K562 (cell line): ENCODE results near the gene CEMIP. TPM values are rescaled to one million over a fixed set of nuclear protein-coding genes. Genes with fewer than 3 reads are reported as not detected.

Experiments used
- ATAC-seq: fragments of 200-7000 bp; cut with Tn5 transposase; 3 replicates; pipeline ENCODE4 v1.9.1; 2020; ENCODE audit warnings: moderate library complexity
- BruUV-seq: library from RNA; stranded (reverse); fragments of 400-500 nt; replicated peaks from 2 replicates; lab custom pipeline; 2021; lab: Mats Ljungman, UMichigan
- CTCF ChIA-PET: fragments of 300-600 bp; formaldehyde crosslinking; extraction: SDS; loops from one replicate; lab custom pipeline; 2021; ENCODE audit warnings: low intra/inter-chr PET ratio; lab: Yijun Ruan, JAX
- POLR2A ChIA-PET: fragments of 300-600, 350-650 bp; sonication (Branson Sonifier 250); formaldehyde crosslinking; extraction: SDS; loops from one replicate; lab custom pipeline; 2021; ENCODE audit warnings: antibody characterized with exemption, inconsistent platforms; lab: Yijun Ruan, JAX
- DNase-seq, 4 experiments: peaks; one replicate each; pipeline versions ENCODE4 v3.0.0 to v3.0.0-alpha.2; 2011 to 2018; ENCODE audit warnings: low spot score in 3 of 4, mixed read lengths in 3 of 4; ENCODE audit errors: extremely low read depth in 1 of 4
- FAIRE-seq: peaks from 2 replicates; lab custom pipeline; 2011; peaks lifted over from hg19 to GRCh38; lab: Jason Lieb, UNC
- H2AFZ ChIP-seq: 2 replicates; pipeline ENCODE4 v1.6.0; 2011; ENCODE audit warnings: low read depth, low read length, control low read depth, inconsistent platforms
- H3K27ac ChIP-seq: fragments of 200-600 bp; 3 replicates; pipeline ENCODE4 v1.8.0; 2011; ENCODE audit warnings: low read depth, mild to moderate bottlenecking, control low read depth, inconsistent platforms, low read length, moderate library complexity, mixed read lengths; ENCODE audit errors: extremely low read depth
- H3K27me3 ChIP-seq, 2 experiments: fragments of 300-600 bp in 1 of 2; 2 replicates in 1 of 2; 3 replicates in 1 of 2; pipeline versions ENCODE4 v1.6.0 to v1.8.0; 2011; ENCODE audit warnings: inconsistent platforms in 2 of 2, low read length in 2 of 2, mild to moderate bottlenecking in 1 of 2, mixed read lengths in 1 of 2, moderate library complexity in 1 of 2; ENCODE audit not compliant: control insufficient read depth in 2 of 2, insufficient read depth in 2 of 2
- H3K36me3 ChIP-seq: fragments of 300-600 bp; 3 replicates; pipeline ENCODE4 v1.8.0; 2011; ENCODE audit warnings: mild to moderate bottlenecking, low read length, inconsistent platforms; ENCODE audit not compliant: control insufficient read depth, insufficient read depth
- H3K4me1 ChIP-seq, 2 experiments: fragments of 200-600 bp in 1 of 2; replicated peaks in 1 of 2; 2 replicates in 1 of 2; 3 replicates in 1 of 2; pipeline versions ENCODE4 v1.5.1 to v1.8.0; 2011; ENCODE audit warnings: inconsistent platforms in 2 of 2, low read length in 2 of 2, mild to moderate bottlenecking in 1 of 2, mixed read lengths in 1 of 2, moderate library complexity in 1 of 2; ENCODE audit not compliant: control insufficient read depth in 2 of 2, insufficient read depth in 2 of 2
- H3K4me2 ChIP-seq: 2 replicates; pipeline ENCODE4 v1.6.1; 2011; ENCODE audit warnings: low read length, control low read depth, inconsistent platforms, mixed read lengths; ENCODE audit not compliant: insufficient read depth
- H3K4me3 ChIP-seq: fragments of 200-600 bp; sonication (generic), shearing (Covaris generic); 2 replicates; pipeline ENCODE4 v1.5.1; 2016; ENCODE audit warnings: control low read depth, inconsistent platforms
- H3K79me2 ChIP-seq: fragments of 200-600 bp; 3 replicates; pipeline ENCODE4 v1.8.0; 2011; ENCODE audit warnings: low read length, inconsistent platforms; ENCODE audit not compliant: control insufficient read depth, insufficient read depth
- H3K9ac ChIP-seq, 2 experiments: 2 replicates each; pipeline versions ENCODE4 v1.6.0 to v1.6.1; 2011; ENCODE audit warnings: low read depth in 2 of 2, low read length in 2 of 2, control low read depth in 1 of 2, inconsistent platforms in 1 of 2, mild to moderate bottlenecking in 1 of 2, mixed read lengths in 1 of 2; ENCODE audit not compliant: insufficient read depth in 1 of 2
- H3K9me1 ChIP-seq: one replicate; pipeline ENCODE4 v1.6.0; 2011; ENCODE audit warnings: inconsistent platforms, mild to moderate bottlenecking, low read length, moderate library complexity; ENCODE audit not compliant: control insufficient read depth, insufficient read depth
- H3K9me3 ChIP-seq: replicated peaks from 2 replicates; pipeline ENCODE4 v1.5.1; 2011; ENCODE audit warnings: low read depth, low read length, inconsistent platforms; ENCODE audit not compliant: control insufficient read depth, insufficient read depth
- H4K20me1 ChIP-seq: replicated peaks from 2 replicates; pipeline ENCODE4 v1.6.1; 2011; ENCODE audit warnings: low read length, inconsistent platforms, mixed read lengths; ENCODE audit not compliant: control insufficient read depth, insufficient read depth
- ASH1L ChIP-seq: fragments of 450-650 bp; IDR thresholded peaks from 2 replicates; pipeline ENCODE4 v1.6.1; 2018; ENCODE audit warnings: borderline replicate concordance, mild to moderate bottlenecking, low read depth; ENCODE audit not compliant: partially characterized antibody
- CHD2 ChIP-seq: IDR thresholded peaks from 2 replicates; pipeline ENCODE4 v1.6.1; 2011; ENCODE audit warnings: low read depth, low read length
- HDAC6 ChIP-seq: IDR thresholded peaks from 2 replicates; pipeline ENCODE4 v1.6.1; 2012; ENCODE audit warnings: low read depth, mild to moderate bottlenecking, control low read depth, inconsistent platforms, low read length, moderate library complexity
- KDM1A ChIP-seq, 2 experiments: fragments of 450-650 bp; IDR thresholded peaks; 2 replicates each; pipeline ENCODE4 v1.6.1; 2016; ENCODE audit warnings: mild to moderate bottlenecking in 2 of 2
- NFXL1 ChIP-seq: fragments of 450-650 bp; formaldehyde crosslinking; IDR thresholded peaks from 2 replicates; pipeline ENCODE4 v1.4.0; 2021; ENCODE audit warnings: mild to moderate bottlenecking
- RBM22 ChIP-seq: fragments of 200-400 bp; formaldehyde crosslinking; IDR thresholded peaks from 2 replicates; pipeline ENCODE4 v1.6.1; 2018; ENCODE audit warnings: low read length, low read depth; ENCODE audit not compliant: poor library complexity, severe bottlenecking
- TEAD4 ChIP-seq, 2 experiments: sonication (generic) in 1 of 2; formaldehyde crosslinking in 1 of 2; IDR thresholded peaks; 2 replicates each; pipeline versions ENCODE4 v1.6.1 to v1.8.0; 2012 to 2022; ENCODE audit warnings: borderline replicate concordance in 1 of 2, inconsistent platforms in 1 of 2, low read length in 1 of 2, mild to moderate bottlenecking in 1 of 2, missing genetic modification reagents in 1 of 2
- TFAP4 ChIP-seq: sonication (generic); formaldehyde crosslinking; IDR thresholded peaks from 2 replicates; pipeline ENCODE4 v1.8.0; 2022; ENCODE audit warnings: missing genetic modification reagents, mild to moderate bottlenecking, moderate library complexity, borderline replicate concordance
- ZFP30 ChIP-seq: fragments of 250-450 bp; sonication (Bioruptor Pico); IDR thresholded peaks from 2 replicates; pipeline ENCODE4 v1.8.0; 2022; ENCODE audit warnings: moderate library complexity, mild to moderate bottlenecking, inconsistent platforms, borderline replicate concordance
- ZNF707 ChIP-seq: fragments of 250-450 bp; sonication (Bioruptor Pico); conservative IDR thresholded peaks from 2 replicates; pipeline ENCODE4 v1.8.0; 2022; ENCODE audit warnings: inconsistent platforms, mild to moderate bottlenecking, moderate library complexity
- WGBS: fragments of 100-300 bp; shearing (Covaris generic); methylation state at CpG from one replicate; pipeline ENCODE4 v1.1.6; 2016; ENCODE audit warnings: low coverage, mixed read lengths; ENCODE audit not compliant: insufficient coverage; ENCODE audit errors: missing lambda C conversion rate; 5-methylcytosine and 5-hydroxymethylcytosine counted together
- in situ Hi-C: fragments of 300-500 bp; cut with MboI; formaldehyde crosslinking; loops from 4 replicates; pipeline ENCODE4 v1.15.0; 2018; ENCODE audit warnings: inconsistent platforms, mixed read lengths
- intact Hi-C: fragments of 100-400 bp; cut with micrococcal nuclease; formaldehyde crosslinking; loops from 2 replicates; pipeline ENCODE4 v1.14.2; 2022
- polyA plus RNA-seq, 8 experiments: library from polyadenylated mRNA; depleted of rRNA in 4 of 8; stranded (reverse) in 5 of 8; unstranded in 3 of 8; fragments of >200 nt; fragmentation: Nextera tagmentation in 2 of 8; fragmentation: Illumina TruSeq in 1 of 8; extraction: Ambion mirVana in 2 of 8; extraction: Trizol in 1 of 8; gene quantifications; 2 replicates each; pipeline versions ENCODE4 v1.2.1 to v1.2.3, GENCODE V29; 2011 to 2014; ENCODE audit warnings: inconsistent platforms in 1 of 8, missing spikeins in 1 of 8
- total RNA-seq, 7 experiments: library from RNA; depleted of rRNA in 6 of 7; stranded (reverse); fragments of >200 nt in 6 of 7; fragmentation: Illumina TruSeq in 2 of 7; extraction: Trizol in 2 of 7; gene quantifications; 2 replicates each; pipeline versions ENCODE4 v1.2.1 to v1.2.3, GENCODE V29; 2011 to 2021; ENCODE audit warnings: low replicate concordance in 1 of 7
- TF ChIP-seq, protein P1 (sequence below): IDR thresholded peaks from 2 replicates; pipeline ENCODE4 v1.6.1; 2011; ENCODE audit not compliant: insufficient read length; ENCODE audit errors: extremely low read depth
- TF ChIP-seq, protein P2 (sequence below): fragments of 450-650 bp; IDR thresholded peaks from 2 replicates; pipeline ENCODE4 v1.6.1; 2018; ENCODE audit not compliant: partially characterized antibody

Gene CEMIP
- total and polyA plus RNA-seq, 9 of the 15 experiments (the other 6 are each of a cell fraction or from before 2014, with no cell fraction given), result 0.33 TPM; not detected in 8

DNA sequence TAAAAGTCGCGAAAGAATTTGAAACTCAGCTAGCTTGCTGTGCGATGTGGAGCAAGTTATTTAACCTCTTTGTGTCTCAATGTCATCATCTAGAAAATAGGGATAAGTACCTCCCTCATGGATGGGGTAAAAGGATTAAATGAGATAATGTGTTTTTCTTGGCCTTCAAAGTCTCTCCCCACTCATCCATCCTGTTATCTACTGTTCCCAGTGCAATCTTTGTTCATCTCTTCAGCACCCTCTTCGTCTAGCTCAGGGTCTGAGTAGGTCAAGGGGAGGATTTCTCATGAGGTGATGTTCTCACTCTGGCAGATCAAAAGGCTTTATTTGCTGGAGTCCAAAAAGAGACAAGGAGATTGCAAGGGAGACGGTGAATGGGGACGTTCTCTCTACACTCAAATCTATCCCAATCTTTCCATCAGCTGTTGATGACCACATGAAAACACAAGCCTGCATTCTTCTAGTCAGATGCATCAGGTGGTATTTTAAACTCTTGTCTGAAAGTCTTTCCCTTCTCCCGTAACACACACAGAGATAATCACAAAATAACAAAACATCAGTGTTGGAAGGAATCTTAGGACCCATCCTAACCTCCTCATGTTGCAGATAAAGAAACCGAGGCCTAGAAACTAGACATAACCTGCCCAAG is 209.1 kb downstream of the CEMIP start:
- Histone ChIP-seq H2AFZ (no peak overlapping the region), H3K27ac (peak overlapping the region; percentile 67; the same call in 2 of the 3 replicates), H3K36me3 (peaks cover 33% of the 10 kb centered on the region), H3K4me2 (peak overlapping the region; percentile 98), H4K20me1 (peaks cover 16% of the 10 kb centered on the region), H3K27me3 (no peaks in the 10 kb centered on the region), H3K9ac (peak overlapping the region; percentile 59 to 72; a peak in 3 of 4 replicates), H3K9me1 (no peaks in the 10 kb centered on the region), H3K4me1 (peaks cover 10 to 43% of the 10 kb centered on the region in 2 experiments), H3K4me3 (peak overlapping the region; percentile 65), H3K9me3 (no peaks in the 10 kb centered on the region), H3K79me2 (peaks cover 61% of the 10 kb centered on the region)
- TSS peak; percentile 60 for BruUV-seq
- POLR2A ChIA-PET, result interaction anchor here (1.1 to 1.3 kb wide), 4 partner anchors 10 to 99 kb away, joined by 3 to 5 read pairs (median 4); no protein-coding TSS in a partner anchor
- intact Hi-C loops (loop anchor here (5.0 to 10.0 kb wide), 2 partner anchors 174 to 337 kb away; partner anchors contain the start of gene STARD5), in situ Hi-C loops (no loop called here)
- FAIRE-seq (peak; percentile 59), DNase-seq (peak in 2 of 4 experiments; percentile 42 to 63), ATAC-seq (no peak)
- CTCF ChIA-PET, result no interaction called here
- WGBS, result 6% methylated on average over 8 of the region's 8 CpGs
- TF ChIP-seq HDAC6, result no peak
- TF ChIP-seq, protein P1, sequence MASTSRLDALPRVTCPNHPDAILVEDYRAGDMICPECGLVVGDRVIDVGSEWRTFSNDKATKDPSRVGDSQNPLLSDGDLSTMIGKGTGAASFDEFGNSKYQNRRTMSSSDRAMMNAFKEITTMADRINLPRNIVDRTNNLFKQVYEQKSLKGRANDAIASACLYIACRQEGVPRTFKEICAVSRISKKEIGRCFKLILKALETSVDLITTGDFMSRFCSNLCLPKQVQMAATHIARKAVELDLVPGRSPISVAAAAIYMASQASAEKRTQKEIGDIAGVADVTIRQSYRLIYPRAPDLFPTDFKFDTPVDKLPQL, result no peak
- peak; percentile 33; the same call in 1 of the 2 replicates for TF ChIP-seq TFAP4 (CRISPR knock-in tag)
- TF ChIP-seq ZFP30 (CRISPR knock-in tag), result no peak
- TF ChIP-seq ASH1L, result no peak
- TF ChIP-seq RBM22, result no peak
- TF ChIP-seq, protein P2, sequence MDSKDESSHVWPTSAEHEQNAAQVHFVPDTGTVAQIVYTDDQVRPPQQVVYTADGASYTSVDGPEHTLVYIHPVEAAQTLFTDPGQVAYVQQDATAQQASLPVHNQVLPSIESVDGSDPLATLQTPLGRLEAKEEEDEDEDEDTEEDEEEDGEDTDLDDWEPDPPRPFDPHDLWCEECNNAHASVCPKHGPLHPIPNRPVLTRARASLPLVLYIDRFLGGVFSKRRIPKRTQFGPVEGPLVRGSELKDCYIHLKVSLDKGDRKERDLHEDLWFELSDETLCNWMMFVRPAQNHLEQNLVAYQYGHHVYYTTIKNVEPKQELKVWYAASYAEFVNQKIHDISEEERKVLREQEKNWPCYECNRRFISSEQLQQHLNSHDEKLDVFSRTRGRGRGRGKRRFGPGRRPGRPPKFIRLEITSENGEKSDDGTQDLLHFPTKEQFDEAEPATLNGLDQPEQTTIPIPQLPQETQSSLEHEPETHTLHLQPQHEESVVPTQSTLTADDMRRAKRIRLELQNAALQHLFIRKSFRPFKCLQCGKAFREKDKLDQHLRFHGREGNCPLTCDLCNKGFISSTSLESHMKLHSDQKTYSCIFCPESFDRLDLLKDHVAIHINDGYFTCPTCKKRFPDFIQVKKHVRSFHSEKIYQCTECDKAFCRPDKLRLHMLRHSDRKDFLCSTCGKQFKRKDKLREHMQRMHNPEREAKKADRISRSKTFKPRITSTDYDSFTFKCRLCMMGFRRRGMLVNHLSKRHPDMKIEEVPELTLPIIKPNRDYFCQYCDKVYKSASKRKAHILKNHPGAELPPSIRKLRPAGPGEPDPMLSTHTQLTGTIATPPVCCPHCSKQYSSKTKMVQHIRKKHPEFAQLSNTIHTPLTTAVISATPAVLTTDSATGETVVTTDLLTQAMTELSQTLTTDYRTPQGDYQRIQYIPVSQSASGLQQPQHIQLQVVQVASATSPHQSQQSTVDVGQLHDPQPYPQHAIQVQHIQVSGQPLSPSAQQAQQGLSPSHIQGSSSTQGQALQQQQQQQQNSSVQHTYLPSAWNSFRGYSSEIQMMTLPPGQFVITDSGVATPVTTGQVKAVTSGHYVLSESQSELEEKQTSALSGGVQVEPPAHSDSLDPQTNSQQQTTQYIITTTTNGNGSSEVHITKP, result no peak
- TF ChIP-seq TEAD4 (IDR thresholded peaks at IDR 0.05; ENCODE audit: low read length), result no peak
- no peak for TF ChIP-seq TEAD4 (CRISPR knock-in tag; IDR thresholded peaks at IDR 0.05; ENCODE audit: borderline replicate concordance)
- no peak for TF ChIP-seq ZNF707
- TF ChIP-seq KDM1A (IDR thresholded peaks at IDR 0.05), result peak; percentile 46 to 68; a peak in 2 of 4 replicates
- no peak for TF ChIP-seq CHD2
- no peak for TF ChIP-seq NFXL1 (CRISPR knock-in tag)
